Neural progenitor cell (in vitro differentiated cells): Measurements from ENCODE around the gene SLC1A4.

Experiments used
- CTCF ChIP-seq: fragments of 200-600 bp; sonication (generic); IDR thresholded peaks from 2 replicates; pipeline ENCODE4 v1.5.1; 2017; ENCODE audit warnings: antibody characterized with exemption, mild to moderate bottlenecking
- EZH2 ChIP-seq: fragments of 200-600 bp; sonication (generic); IDR thresholded peaks from 2 replicates; pipeline ENCODE4 v1.6.1; 2017; ENCODE audit warnings: antibody characterized with exemption, mild to moderate bottlenecking, moderate library complexity
- EZH2phosphoT487 ChIP-seq: fragments of 200-600 bp; sonication (generic); IDR thresholded peaks from 2 replicates; pipeline ENCODE4 v1.6.1; 2017; ENCODE audit warnings: antibody characterized with exemption

GRCh38 chr2:64998658-64999061 is 9.5 kb downstream of the SLC1A4 start:
- TF ChIP-seq EZH2 (no peak), CTCF (no peak), EZH2phosphoT487 (no peak)
